Left kidney (tissue), 2 donors: Measurements from ENCODE around the gene TMEM158. TPM values are rescaled to one million over a fixed set of nuclear protein-coding genes. Genes with fewer than 3 reads are reported as not detected.

Experiments
- DNase-seq: peaks from one replicate; pipeline ENCODE4 v3.0.0-alpha.2; 2013
- polyA plus RNA-seq: library from polyadenylated mRNA; unstranded; fragments of 120-200 nt; gene quantifications from one replicate; pipeline ENCODE4 v1.2.1, GENCODE V29; 2013; ENCODE audit not compliant: insufficient read length

The TMEM158 gene
- polyA plus RNA-seq, 1 donor: 5.2 TPM

DNA sequence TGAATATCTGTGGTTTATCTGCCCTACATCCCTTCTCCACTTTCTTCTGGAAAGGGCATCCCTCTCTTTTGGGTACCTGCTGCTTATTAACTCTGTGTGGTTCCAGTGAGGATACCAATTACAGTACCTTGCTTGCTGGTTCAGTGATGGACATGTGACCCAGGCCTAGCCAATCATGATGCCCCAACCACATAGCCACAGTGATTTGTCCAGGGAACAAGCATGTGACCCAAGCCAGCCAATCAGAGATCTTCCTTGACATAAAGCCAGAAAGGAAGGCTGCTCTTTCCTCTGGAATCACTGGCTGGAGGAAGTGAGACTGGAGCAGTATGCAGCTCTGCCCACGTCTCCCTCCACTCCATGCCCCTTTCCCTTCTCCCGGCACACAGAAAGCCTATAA is 10.9 kb upstream of the TMEM158 start:
- no peak for DNase-seq

DNA sequence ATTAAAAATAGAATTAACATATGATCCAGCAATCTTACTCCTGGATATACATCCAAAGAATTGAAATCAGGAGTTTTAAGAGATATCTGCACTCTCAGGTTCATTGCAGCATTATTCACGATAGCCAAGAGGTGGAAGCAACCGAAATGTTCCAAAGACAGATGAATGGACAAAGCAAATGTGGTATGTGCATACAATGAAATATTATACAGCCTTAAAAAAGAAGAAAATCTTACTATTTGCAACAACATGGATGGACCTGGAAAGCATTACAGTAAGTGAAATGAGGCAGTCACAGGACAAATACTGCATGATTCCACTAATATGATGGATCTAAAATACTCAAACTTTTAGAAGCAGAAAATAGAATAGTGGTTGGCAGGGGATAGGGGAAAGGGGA is 9.3 kb upstream of the TMEM158 start:
- DNase-seq: no peak

DNA sequence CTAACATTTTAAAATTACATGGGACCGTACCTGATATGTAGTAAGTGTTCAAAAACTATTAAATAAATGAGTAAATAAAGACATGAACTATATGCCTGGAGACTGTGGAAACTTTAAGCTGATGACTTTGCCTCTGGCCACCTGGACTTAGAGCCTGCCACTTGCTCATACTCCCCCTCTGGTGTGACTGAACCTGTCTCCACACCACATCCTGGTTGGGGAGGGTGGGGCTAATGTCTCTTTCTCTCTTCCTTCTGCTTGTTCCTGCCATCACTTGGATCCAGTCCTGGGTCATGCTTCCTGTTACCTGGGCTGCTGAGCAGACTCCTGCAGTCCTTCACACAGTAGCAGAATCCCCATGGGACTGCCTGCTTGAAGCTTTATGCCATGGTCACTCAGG is 8.2 kb upstream of the TMEM158 start:
- no peak for DNase-seq

DNA sequence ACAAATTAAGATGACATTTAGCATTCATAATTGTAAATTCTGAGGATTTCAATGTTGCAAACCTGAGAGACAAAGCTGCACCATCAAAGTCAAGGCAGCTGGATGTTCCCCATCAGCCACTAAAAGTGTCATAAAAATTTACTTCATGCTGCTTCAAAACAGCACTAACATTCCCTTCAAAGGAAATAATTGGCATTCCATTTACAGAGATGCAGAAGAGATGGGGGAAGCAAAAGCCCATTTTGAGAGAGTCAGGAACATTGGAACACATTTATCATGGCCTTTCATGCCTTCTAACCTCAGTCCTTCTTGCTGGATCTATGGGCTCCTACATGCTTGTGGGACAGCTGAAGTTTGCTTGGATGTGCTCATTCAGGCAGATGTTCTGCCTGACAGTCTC is 6.4 kb upstream of the TMEM158 start:
- DNase-seq: no peak

DNA sequence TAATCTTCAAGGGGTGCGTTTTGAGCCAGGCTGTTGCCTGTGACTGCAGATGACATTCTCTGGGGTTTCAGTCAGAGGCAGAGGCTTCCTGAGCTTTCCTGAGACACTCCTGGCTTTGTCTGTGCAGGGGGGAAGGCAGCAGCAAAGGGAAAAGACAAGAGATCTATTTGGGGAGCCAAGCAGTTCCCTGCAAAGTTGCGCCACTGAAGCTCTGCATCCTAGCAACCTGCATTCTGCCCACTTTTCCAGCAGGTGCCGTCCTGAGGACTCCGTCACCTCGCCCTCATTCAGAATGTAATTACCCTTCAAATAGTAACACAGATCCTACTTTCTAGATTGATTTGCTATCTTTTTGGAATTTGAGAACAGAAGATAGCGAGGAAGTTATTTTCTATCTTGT is 1.9 kb upstream of the TMEM158 start:
- DNase-seq: no peak

DNA sequence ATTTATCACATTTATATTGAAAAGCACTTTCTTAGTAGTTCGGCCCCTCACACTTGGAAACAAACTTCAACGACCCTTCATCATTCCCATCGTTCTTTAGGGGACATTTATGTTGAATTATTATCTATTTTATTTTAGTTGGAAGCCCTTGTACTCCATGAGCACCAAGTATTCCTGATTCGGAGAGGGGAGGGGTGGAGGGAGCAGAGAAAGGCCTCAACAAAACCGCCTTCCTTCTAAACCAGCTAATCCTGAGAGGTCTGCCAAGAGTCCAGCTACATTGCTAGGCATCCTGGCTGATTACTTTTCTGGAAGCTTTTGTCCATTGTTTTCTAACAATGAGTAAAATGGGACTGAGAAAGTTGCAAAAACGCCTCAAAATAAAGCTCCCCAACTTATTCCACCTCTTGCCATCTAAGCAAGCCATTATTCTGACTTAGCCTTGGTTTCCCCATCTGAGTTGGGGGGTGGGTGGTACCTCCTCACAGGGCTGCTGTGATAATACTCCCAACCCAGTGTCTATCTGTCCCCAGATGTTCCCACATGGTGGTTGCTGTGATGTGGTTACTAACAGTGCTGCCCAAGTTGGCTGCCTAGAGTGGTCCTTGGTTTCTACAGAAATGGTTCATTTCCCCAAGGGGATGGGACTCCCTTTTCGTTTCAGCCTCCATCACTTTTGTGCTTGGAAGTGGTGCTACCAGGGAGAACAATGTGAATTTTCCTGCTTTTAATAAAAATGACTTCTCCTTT is 1.2 kb upstream of the TMEM158 start:
- no peak for DNase-seq

DNA sequence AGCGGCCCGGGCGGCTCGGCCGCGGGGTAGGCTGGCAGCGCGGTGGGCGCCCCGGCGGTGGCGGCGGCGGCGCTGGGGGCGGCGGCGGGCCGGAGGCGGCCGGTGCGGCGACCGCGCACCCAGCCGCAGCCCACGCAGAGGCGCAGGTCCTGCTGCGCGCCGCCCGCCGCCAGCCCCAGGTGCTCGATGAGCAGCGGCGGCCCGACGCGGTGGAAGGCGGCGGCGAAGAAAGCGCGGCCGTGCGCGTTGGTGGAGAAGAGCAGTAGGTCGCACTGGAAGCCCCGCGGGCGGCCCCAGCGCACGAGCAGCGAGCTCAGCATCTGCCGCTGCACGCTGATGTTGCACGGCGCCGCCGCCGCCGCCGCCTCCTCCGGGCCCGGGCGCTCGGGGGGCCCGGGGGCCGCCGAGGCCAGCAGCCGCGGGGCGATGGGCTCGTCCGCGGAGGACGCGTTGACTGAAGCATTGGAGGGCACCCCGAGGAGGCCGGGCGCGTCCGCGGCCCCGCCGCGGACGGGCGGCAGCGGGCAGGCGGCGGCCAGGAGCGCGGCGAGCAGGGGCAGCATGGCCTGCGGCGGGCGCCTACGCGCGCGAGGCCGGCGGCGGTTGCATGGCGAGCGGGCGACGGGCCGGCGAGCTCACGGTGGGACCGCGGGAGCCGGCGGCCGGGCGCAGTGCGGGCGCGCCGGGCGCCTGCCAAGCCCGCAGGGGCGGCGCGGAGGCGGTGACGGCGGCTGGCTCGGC is 452 bp downstream of the TMEM158 start:
- DNase-seq: no peak

DNA sequence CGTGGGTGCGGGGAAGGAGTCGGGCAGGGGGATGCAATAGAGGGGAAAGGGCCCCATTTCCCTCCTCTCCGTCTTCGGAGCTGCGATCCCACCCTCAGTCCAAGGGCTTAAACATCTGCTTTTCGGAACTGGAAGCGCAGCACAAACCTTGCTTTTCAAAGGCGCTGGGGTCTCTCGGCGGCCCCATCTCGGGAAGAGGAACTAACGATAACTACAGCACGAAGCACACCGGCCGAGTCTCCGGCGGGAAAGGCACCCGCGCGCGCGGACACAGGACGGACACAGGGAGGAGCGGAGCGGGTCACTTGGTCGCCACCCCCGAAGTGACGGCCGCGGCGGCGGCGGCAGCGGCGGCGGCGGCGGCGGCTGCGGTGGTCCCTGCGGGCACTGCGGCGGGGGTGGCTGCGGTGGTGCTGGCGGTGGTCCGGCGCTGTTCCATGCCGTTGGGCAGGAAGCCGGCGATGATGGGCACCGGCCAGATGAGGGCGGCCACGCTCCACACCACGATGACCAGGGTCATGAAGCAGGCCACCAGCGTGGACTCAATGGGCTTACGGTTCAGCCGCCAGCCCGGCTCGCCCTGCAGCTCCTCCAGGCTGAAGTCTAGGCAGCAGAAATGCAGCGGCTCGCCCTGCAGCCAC is 1.1 kb downstream of the TMEM158 start:
- peak; percentile 60 for DNase-seq

DNA sequence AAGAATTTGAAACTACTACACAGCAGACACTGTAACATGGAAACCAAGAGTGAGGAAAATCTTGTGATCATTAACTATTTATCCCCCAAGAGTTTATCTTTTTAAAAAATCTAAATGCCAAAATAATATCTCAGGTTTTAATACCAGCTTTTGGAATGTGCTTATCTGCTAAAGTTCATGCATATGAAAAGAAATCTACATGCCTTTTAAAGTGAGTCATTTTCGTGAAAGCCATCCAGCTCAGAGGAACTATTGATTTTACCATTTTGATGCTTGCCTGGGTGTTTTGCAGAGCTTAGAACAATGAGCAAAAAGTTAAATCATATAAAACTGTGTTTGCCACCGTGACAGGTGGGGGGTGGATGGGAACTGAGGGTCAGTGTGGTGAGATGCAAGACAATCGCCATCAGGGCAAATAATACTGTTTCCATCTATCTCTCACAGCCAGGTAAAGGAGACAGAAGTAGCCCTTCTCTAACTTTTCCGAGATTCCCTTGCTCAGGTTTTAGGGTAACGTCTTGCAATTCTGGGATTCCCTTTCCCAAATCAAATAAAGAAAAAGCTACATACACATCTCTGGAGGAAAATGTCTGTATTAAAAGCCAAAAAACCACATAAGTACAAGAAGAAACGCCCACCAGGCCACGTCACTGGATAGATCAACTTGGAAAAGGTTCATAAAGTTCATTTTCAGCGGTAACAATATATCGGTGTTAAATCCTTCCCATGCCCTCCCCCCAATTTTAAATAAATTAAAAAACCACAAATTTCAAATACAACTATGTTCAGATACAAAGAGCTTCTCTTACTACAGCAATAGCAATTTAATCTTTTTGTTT is 2.0 kb downstream of the TMEM158 start:
- no peak for DNase-seq

DNA sequence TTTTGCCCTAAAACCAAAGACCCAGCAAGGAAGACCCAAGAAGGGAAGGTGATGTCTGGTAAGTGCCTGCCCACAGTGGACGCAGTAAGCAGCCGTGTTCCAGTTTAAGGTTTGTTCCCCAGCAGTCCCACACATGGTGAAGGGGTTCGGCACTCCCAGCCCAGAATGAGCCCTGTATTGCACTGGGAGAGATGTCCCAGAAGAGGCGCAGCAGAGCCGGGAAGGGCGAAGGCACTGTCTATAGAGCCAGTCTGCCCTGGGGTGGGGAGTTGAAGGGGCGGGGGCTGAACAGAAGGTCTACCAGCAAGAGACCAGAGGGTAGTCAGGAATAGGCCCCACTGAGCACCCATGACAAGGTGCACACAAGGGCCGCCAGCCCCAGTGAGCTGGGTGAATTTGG is 6.4 kb downstream of the TMEM158 start:
- DNase-seq: no peak

DNA sequence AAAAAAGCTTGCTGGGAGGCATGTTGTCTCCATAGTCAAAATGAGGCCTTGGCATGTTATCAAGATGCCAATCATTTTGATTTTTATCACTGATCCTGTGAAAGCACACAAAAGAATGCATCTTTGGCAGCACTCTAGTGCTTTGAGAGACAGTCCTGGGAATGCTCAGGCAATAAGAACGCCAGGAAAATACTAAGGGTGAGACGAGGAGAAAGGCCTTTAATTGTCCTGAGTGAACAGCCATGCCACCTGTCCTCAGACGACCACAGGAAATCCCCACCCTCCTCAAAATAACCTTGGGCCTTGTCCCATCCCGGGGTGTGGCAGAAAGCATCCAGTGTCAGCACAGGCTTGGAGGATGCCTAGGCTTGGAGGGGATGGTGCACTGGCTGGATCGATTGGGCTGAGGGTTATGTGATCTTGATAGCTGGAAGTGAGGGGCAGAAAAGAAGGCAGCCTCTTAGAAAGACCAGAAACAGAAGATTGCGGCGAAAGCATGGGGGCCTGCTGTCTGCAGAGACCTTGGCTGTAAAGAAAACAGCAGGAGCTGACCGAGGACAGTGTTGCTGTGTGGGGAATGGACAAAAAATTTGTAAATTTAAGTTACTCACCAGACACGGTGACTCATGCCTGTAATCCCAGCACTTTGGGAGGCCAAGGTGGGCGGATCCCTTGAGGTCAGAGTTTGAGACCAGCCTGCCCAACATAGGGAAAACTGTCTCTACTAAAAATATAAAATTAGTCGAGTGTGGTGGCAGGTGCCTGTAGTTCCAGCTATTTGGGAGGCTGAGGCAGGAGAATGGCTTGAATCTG is 7.3 kb downstream of the TMEM158 start:
- DNase-seq: no peak

DNA sequence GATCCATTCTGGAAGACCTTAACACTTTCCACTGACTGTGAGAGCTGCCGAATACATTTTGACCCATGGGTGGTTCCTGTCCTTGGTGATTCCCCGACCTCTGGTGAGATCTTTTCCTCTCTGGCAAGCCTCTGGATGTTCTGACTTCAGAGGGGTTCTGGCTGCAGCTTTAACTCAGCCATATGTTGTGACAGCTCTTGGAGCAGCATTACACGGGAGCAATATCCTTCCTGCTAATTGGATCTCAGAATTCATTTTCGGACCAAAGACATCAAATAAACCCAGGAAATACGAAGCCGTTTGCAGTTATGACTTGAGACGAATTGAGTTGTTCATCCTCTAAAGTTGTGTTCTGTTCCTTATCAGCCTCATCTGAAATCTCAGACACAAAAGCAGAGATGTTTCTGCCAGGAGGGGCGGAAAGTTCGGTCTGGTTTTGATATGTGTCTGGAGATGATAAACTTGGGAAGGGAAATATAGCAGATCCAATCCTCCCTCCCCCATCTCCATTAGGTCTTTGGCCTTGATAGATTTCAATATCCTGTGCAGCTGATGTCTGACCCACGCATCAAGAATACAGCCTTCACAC is 10.0 kb downstream of the TMEM158 start:
- no peak for DNase-seq

DNA sequence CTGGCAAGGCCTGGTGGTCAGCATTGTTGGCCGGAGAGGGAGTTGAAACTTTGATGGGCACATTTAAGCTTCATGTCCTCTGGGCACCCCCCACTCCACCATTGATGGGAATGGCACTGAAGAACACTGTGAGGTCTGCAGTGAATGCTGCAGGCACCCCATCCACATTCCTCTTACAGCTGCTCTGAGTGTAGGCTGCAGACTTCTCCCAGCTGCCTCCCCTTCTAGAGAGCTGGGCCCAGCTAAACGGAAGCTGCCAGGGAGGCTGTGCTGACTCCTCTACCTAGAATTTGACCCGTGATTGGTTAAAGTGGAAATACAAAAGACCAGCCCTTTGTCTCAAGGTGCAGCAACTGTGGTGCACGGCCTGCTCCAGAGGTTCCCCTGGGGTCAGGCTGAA is 10.6 kb downstream of the TMEM158 start:
- DNase-seq: no peak

DNA sequence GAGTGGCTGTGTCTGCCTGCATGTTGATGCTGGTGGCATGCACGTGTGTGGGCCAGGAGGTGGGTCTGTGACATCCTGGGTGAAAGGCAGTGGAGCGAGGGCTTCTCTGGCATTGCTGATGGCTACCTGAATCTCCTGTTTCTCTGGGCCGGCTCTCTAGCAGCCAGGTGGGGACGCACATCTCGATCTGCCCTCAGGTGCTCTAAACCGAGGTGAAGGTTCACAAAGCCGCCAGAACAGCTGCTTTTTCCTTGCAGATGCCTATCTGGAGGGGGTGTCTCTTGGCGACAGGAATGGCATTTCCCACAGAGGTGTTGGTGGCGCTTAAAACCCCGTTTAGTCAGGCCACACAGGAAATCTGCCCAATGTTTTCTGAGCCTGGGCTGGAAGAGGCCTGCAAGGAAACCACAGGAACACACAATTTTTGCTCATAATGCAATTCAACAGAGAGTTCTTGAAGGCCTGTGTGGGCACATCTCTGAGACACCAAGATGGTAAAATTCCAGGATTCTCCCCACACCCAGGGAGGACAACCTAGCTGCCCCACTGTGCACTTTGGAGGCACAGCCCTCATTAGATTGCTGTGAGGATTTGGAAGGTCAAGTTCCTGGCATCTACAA is 11.9 kb downstream of the TMEM158 start:
- DNase-seq: no peak

DNA sequence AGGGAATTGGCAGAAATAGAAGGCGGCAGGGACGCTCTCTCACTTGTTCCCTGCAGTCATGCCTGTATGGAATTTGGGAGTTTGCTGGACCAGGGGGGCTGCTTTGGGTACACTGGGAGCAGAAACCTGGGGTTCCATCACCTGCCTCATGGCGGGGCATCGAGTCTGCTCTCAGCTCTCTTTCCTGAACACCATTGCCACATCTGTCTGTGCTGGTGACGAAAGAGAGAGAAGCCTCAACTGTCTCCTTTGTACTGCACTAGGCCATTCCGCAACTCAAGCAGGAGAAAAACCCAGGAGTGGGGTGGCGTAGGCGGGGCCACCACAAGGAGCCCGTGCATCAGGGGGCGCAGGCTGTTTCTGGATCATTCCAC is 14.0 kb downstream of the TMEM158 start:
- DNase-seq: no peak

DNA sequence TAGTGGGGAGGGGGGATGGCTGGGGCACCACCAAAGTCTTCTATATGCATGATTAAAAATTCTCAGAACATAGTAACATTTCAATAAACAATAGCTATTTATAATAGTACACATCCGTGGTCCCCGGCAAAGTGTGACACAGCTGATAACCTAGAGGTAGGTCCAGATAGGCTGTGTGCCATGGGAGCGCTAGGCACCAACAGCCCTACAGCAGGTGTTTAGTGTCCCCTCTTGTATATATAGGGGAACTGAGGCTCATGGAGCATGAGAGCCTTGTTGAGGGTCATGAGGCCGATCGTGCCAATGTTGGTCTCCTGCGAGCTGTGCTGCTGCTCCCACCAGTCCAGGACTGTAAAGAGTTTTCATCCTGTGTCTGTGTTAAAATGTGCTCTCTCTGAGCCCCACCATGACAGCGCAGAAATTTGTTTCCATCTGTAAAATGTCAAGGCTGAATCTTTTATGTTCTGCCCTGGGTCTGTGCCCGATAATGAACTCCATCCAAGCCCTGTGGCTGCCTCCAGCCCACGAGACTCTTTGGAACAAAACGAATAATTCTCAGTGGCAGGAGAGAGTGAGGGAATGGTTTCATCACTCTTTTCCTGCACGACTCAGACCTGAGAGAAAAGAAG is 14.5 kb downstream of the TMEM158 start:
- no peak for DNase-seq

DNA sequence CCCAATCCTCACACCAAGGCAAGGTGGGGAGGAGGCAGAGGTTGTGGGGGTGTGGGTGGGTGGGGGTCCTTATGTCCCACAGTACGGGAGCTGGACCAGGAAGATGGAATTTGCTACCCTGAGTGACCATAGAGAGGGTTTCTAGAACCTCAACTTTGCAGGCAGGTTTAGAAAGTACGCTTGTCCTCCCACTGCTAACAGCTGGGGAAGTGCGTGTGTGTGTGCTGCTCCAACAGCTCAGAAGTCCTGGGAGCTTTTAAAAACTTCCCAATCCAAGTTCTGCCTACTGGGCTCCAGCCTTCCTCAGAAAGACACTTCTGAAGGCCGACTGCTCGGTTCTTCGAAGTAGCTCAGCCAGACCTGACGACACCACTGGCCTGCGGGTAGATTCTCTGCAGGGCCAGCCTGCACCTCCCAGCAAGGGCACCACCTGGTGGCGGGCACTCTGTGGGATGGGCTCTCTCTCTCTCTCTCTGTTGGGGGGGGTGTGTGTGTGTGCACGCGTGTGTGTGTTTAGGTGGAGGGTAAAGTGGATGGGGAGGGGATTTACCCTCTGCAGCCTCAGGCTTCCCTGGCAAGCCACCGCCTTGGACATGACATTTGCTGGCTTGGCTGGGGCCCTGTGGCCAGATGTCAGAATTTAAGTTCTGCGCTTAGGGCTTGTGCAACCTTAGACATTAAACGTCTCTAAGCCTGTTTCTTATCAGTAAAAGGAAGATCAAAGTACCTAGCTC is 15.6 kb downstream of the TMEM158 start:
- DNase-seq: no peak

DNA sequence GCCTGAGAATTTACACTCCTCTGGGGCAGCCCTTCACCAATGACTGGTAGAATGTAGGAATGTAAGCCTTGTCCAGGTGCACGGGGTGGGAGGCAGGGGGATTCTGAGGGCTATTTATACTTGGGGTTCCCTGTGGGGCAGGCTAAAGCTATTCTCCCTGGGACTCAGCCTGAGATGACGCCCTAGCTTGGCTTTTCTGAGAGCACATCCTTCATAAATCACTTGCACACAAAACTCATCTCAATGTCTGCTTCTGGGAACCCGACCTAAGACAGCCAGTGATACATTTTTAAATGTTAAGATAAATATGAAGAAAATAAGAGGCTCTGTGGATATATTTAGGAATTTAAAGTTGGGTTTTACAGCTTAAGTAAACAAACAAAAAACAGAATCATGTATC is 16.6 kb downstream of the TMEM158 start:
- no peak for DNase-seq

DNA sequence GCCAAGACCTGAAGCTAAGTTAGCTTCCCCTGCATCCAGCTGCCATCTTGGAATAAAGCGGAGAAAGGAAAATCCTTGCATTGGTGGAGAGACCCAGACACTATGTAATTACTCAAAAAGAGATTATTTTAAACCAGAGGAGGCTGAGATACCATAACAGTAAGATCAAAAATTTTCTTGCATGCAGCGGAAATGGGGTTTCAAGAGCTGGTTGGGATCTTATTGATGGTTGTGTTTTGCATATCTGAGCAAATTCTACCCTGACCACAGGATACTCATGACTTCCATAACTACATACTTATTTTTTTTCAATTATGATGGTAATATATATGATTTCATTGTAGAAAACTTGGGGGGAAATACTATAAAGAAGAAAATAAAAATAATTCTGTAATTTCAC is 17.5 kb downstream of the TMEM158 start:
- no peak for DNase-seq

DNA sequence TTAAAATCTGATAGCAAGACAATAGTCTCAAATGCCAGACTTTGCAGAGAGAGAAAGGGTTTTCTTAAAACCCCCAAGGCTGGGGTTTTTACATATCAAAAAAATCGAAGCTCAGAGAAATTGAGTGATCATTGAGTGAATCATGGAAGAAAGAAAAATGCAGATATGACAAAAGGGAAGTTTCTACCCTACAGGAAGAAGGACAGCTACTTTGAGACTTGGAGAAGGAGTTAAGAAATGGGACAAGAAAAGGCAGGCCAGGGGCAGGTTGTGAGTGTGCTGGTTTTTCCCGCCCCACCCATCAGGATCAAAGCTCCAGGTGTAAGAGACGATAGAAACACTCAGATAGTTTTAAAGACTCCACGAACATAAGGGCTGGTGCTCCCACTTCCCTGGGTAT is 18.6 kb downstream of the TMEM158 start:
- no peak for DNase-seq
